Activated T-helper 1 cell treated with anti-CD3 and anti-CD28 coated beads, Interleukin-2, amount 50 U/mL, for 16 hours (primary cell): Measurements from ENCODE around the gene DPP6.

Experiments
- DNase-seq, 2 donors: peaks; one replicate each; pipeline ENCODE4 v3.0.0-alpha.2; 2020; ENCODE audit warnings: low read depth in 1 of 2, low spot score in 1 of 2

DPP6 gene

GRCh38 chr7:154394804-154395203 lies 342.6 kb downstream of the DPP6 start:
- DNase-seq = no peak

- DNase-seq = no peak
These were observed 354.1 kb downstream of the DPP6 start for GRCh38 chr7:154406312-154406711.

- DNase-seq = no peak
These were observed 357.6 kb downstream of the DPP6 start for GRCh38 chr7:154409703-154410311.

- no peak for DNase-seq
These were observed 359.9 kb downstream of the DPP6 start for GRCh38 chr7:154412105-154412504.

- DNase-seq = no peak
These were observed 363.7 kb downstream of the DPP6 start for GRCh38 chr7:154415709-154416399.

GRCh38 chr7:154416714-154417113 lies 364.5 kb downstream of the DPP6 start:
- no peak for DNase-seq

GRCh38 chr7:154419344-154419743 lies 367.1 kb downstream of the DPP6 start:
- no peak for DNase-seq

GRCh38 chr7:154423231-154423630 lies 371.0 kb downstream of the DPP6 start:
- no peak for DNase-seq

GRCh38 chr7:154424350-154424749 lies 372.2 kb downstream of the DPP6 start:
- no peak for DNase-seq

- DNase-seq = no peak
These were observed 373.1 kb downstream of the DPP6 start for GRCh38 chr7:154425271-154425670.

- no peak for DNase-seq
These were observed 374.6 kb downstream of the DPP6 start for GRCh38 chr7:154426778-154427177.

- DNase-seq = no peak
These were observed 375.3 kb downstream of the DPP6 start for GRCh38 chr7:154427533-154427932.

- no peak for DNase-seq
These were observed 377.6 kb downstream of the DPP6 start for GRCh38 chr7:154429666-154430404.

GRCh38 chr7:154430640-154431039 lies 378.4 kb downstream of the DPP6 start:
- no peak for DNase-seq

GRCh38 chr7:154431045-154431444 lies 378.8 kb downstream of the DPP6 start:
- no peak for DNase-seq

- no peak for DNase-seq
These were observed 381.7 kb downstream of the DPP6 start for GRCh38 chr7:154433632-154434598.

GRCh38 chr7:154436560-154436959 lies 384.4 kb downstream of the DPP6 start:
- no peak for DNase-seq

GRCh38 chr7:154437234-154437633 lies 385.0 kb downstream of the DPP6 start:
- no peak for DNase-seq

GRCh38 chr7:154438571-154439367 lies 386.6 kb downstream of the DPP6 start:
- no peak for DNase-seq

GRCh38 chr7:154440058-154440457 lies 387.9 kb downstream of the DPP6 start:
- no peak for DNase-seq
